ENCODE results near the gene PPP2R5C. TPM values are rescaled to one million over a fixed set of nuclear protein-coding genes. Genes with fewer than 3 reads are reported as not detected.
"Not testable (repeated sequence)": the region's sequence is repeated elsewhere in the genome, so short reads cannot be mapped to it uniquely, and the experiment has no call there.

PPP2R5C gene
- total RNA-seq (2022) (108 and 120 TPM in 2 replicates), Bru-seq, nascent RNA (percentile 79 among the genes with signal in this experiment), BruChase-seq, experiment 1, labeled RNA remaining after a 6-hour chase (percentile 75 among the genes with signal in this experiment), BruChase-seq, experiment 2, labeled RNA remaining after a 2-hour chase (percentile 68 among the genes with signal in this experiment)
- long read RNA-seq, full-length matches to known transcripts = 48 of 72 reads
- long read RNA-seq, partial matches to known transcripts = 8 of 72 reads
- long read RNA-seq, other reads (novel, unspliced or antisense) = 16 of 72 reads

DNA sequence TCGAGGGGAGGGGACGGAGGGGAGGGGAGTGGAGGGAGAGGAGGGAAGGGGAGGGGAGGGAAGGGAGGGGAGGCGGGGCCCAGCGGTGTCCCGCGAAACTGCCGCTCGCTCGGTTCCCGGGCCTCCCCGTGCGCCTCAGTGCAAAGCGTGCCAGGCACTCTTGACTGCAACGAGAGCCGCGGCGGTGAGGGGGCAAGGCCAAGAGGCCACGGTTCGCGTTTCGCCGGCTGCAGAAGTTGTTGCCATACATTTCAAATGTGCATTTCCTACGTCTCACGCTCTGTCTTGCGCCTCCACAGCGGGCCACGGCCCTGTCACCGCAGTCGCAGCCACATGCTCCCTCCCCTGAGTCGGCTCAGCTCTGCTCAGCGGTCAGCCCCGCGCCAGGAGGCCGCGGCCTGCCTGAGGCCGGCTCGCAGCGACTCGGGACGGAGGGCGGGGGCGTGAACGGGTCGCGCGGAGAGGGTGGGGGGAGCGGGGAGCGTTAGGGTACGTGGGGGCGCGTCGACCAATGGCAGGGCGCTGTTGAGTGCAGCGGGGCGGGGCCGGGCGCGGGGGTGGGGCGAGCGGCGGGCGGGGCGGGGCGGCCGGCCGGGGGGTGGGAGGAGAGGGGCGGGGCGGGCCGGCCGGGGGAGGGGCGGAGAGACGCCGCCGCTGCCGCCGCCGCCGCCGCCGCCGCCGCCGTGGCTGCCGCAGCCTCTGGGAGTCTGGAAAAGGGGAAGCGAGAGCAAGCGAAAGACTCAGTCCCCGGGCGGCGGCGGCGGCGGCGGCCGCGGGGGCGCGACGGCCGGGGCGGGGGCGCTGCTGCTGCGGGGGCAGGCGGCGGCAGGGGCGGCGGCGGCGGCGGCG is at the start of gene PPP2R5C:
Gene PPP2R5C, plus strand, starts transcription at position 678 of the 849 bp plus-strand sequence. CDS start 185 bp downstream, outside the sequence.
- H3K4me3 Mint-ChIP-seq (ENCODE audit: low read depth, unreplicated experiment) = peak within 1 kb of the TSS; percentile 78
- H3K4me1 Mint-ChIP-seq (ENCODE audit: low read depth, unreplicated experiment) = peaks cover 7% of the 10 kb centered on the region
- peaks cover 34% of the 10 kb centered on the region for H3K27me3 Mint-ChIP-seq (ENCODE audit: unreplicated experiment)
- peaks cover 3% of the 10 kb centered on the region for H3K9me3 Mint-ChIP-seq (ENCODE audit: low read depth, unreplicated experiment)
- TF ChIP-seq, protein P1, sequence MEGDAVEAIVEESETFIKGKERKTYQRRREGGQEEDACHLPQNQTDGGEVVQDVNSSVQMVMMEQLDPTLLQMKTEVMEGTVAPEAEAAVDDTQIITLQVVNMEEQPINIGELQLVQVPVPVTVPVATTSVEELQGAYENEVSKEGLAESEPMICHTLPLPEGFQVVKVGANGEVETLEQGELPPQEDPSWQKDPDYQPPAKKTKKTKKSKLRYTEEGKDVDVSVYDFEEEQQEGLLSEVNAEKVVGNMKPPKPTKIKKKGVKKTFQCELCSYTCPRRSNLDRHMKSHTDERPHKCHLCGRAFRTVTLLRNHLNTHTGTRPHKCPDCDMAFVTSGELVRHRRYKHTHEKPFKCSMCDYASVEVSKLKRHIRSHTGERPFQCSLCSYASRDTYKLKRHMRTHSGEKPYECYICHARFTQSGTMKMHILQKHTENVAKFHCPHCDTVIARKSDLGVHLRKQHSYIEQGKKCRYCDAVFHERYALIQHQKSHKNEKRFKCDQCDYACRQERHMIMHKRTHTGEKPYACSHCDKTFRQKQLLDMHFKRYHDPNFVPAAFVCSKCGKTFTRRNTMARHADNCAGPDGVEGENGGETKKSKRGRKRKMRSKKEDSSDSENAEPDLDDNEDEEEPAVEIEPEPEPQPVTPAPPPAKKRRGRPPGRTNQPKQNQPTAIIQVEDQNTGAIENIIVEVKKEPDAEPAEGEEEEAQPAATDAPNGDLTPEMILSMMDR (IDR thresholded peaks at IDR 0.05; ENCODE audit: unreplicated experiment) = no peak
- CTCF ChIA-PET = interaction anchor here (0.6 to 1.5 kb wide), 9 partner anchors 10 to 227 kb away, joined by 3 to 10 read pairs (median 4); no protein-coding TSS in a partner anchor
- H3K27ac Mint-ChIP-seq (ENCODE audit: unreplicated experiment) = peak within 1 kb of the TSS; percentile 39
- no TSS peak for BruUV-seq (replicated peaks)
- intact Hi-C loops (cut with micrococcal nuclease; ENCODE audit: unreplicated experiment) = no loop called here
- peaks cover 32% of the 10 kb centered on the region for H3K36me3 Mint-ChIP-seq (ENCODE audit: insufficient read depth, unreplicated experiment)
- peak; percentile 88 for DNase-seq

DNA sequence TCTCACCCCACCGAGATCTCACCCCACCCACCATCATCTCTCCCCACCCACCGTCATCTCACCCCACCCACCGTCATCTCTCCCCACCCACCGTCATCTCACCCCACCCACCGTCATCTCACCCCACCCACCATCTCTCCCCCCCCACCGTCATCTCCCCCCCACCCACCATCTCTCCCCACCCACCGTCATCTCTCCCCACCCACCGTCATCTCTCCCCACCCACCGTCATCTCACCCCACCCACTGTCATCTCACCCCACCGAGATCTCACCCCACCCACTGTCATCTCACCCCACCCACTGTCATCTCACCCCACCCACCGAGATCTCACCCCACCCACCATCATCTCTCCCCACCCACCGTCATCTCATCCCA is 49.7 kb upstream of the PPP2R5C start:
- H3K36me3 Mint-ChIP-seq (ENCODE audit: insufficient read depth, unreplicated experiment); H3K27ac Mint-ChIP-seq (ENCODE audit: unreplicated experiment); intact Hi-C loops (cut with micrococcal nuclease; ENCODE audit: unreplicated experiment); H3K27me3 Mint-ChIP-seq (ENCODE audit: unreplicated experiment); H3K9me3 Mint-ChIP-seq (ENCODE audit: low read depth, unreplicated experiment); BruUV-seq (replicated peaks); H3K4me3 Mint-ChIP-seq (ENCODE audit: low read depth, unreplicated experiment); DNase-seq; CTCF ChIA-PET: not testable (repeated sequence)
- H3K4me1 Mint-ChIP-seq (ENCODE audit: low read depth, unreplicated experiment) = peaks cover 19% of the 10 kb centered on the region

DNA sequence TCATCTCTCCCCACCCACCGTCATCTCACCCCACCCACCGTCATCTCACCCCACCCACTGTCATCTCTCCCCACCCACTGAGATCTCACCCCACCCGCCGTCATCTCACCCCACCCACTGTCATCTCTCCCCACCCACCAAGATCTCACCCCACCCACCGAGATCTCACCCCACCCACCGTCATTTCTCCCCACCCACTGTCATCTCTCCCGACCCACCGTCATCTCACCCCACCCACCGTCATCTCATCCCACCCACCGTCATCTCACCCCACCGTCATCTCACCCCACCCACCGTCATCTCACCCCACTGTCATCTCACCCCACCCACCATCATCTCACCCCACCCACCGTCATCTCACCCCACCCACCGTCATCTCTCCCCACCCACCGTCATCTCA is 49.2 kb upstream of the PPP2R5C start:
- H3K27ac Mint-ChIP-seq (ENCODE audit: unreplicated experiment); H3K36me3 Mint-ChIP-seq (ENCODE audit: insufficient read depth, unreplicated experiment); DNase-seq; BruUV-seq (replicated peaks); H3K4me3 Mint-ChIP-seq (ENCODE audit: low read depth, unreplicated experiment); CTCF ChIA-PET; intact Hi-C loops (cut with micrococcal nuclease; ENCODE audit: unreplicated experiment); H3K9me3 Mint-ChIP-seq (ENCODE audit: low read depth, unreplicated experiment); H3K27me3 Mint-ChIP-seq (ENCODE audit: unreplicated experiment): not testable (repeated sequence)
- H3K4me1 Mint-ChIP-seq (ENCODE audit: low read depth, unreplicated experiment) = peaks cover 19% of the 10 kb centered on the region

DNA sequence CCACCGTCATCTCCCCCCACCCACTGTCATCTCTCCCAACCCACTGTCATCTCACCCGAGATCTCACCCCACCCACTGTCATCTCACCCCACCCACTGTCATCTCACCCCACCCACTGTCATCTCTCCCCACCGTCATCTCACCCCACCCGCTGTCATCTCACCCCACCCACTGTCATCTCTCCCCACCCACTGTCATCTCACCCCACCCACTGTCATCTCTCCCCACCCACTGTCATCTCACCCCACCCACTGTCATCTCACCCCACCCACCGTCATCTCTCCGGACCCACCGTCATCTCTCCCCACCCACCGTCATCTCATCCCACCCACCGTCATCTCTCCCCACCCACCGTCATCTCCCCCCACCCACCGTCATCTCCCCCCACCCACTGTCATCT is 48.4 kb upstream of the PPP2R5C start:
- DNase-seq; intact Hi-C loops (cut with micrococcal nuclease; ENCODE audit: unreplicated experiment); H3K27me3 Mint-ChIP-seq (ENCODE audit: unreplicated experiment); CTCF ChIA-PET; BruUV-seq (replicated peaks); H3K9me3 Mint-ChIP-seq (ENCODE audit: low read depth, unreplicated experiment); H3K4me3 Mint-ChIP-seq (ENCODE audit: low read depth, unreplicated experiment); H3K36me3 Mint-ChIP-seq (ENCODE audit: insufficient read depth, unreplicated experiment); H3K27ac Mint-ChIP-seq (ENCODE audit: unreplicated experiment): not testable (repeated sequence)
- H3K4me1 Mint-ChIP-seq (ENCODE audit: low read depth, unreplicated experiment) = peaks cover 16% of the 10 kb centered on the region

DNA sequence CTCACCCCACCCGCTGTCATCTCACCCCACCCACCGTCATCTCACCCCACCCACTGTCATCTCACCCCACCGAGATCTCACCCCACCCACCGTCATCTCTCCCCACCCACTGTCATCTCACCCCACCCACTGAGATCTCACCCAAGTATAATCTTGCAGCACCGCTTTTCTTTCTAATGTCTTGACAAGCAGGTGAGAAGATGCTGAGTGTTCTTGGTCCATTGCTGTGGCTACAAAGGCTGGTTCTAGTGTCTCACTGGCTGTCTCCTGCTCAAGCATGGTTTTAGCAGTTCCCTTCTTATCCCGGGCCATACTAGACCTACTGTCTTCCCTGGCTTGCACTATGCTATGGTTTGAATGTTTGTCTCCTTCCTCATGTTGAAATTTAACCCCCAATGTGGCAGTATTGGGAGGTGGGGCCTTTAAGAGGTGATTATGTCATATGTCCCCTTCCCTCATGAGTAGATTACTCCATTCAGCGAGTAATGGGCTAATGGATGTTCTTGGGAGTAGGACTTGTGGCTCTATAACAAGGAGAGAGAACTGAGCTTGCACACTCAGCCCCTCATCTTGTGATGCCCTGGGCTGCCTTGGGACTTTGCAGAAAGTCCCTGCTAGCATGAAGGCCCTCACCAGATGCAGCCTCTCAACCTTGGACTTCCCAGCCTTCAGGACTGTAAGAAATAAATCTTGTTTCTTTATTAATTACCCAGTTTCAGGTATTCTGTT is 47.7 kb upstream of the PPP2R5C start:
- no peaks in the 10 kb centered on the region for H3K36me3 Mint-ChIP-seq (ENCODE audit: insufficient read depth, unreplicated experiment)
- intact Hi-C loops (cut with micrococcal nuclease; ENCODE audit: unreplicated experiment) = no loop called here

More for the DNA sequence above, 47.7 kb upstream of the PPP2R5C start:
- BruUV-seq (replicated peaks) = no TSS peak
- no peaks in the 10 kb centered on the region for H3K27me3 Mint-ChIP-seq (ENCODE audit: unreplicated experiment)
- H3K9me3 Mint-ChIP-seq (ENCODE audit: low read depth, unreplicated experiment) = no peaks in the 10 kb centered on the region
- H3K27ac Mint-ChIP-seq (ENCODE audit: unreplicated experiment) = no peak overlapping the region
- peaks cover 9% of the 10 kb centered on the region for H3K4me1 Mint-ChIP-seq (ENCODE audit: low read depth, unreplicated experiment)
- DNase-seq = no peak
- TF ChIP-seq, protein P1 (IDR thresholded peaks at IDR 0.05; ENCODE audit: unreplicated experiment) = no peak
- CTCF ChIA-PET = no interaction called here
- no peak overlapping the region for H3K4me3 Mint-ChIP-seq (ENCODE audit: low read depth, unreplicated experiment)
